ENCODE data around the gene ADORA3.

Gene ADORA3

GRCh38 chr1:111474106-111474505, 29.3 kb downstream of the ADORA3 start:
- no peak for DNase-seq

- no peak for DNase-seq
These were observed 31.9 kb downstream of the ADORA3 start for GRCh38 chr1:111471538-111471937.

GRCh38 chr1:111471012-111471411, 32.4 kb downstream of the ADORA3 start:
- no peak for DNase-seq

- no peak for DNase-seq
These were observed 32.8 kb downstream of the ADORA3 start for GRCh38 chr1:111470596-111470995.

GRCh38 chr1:111469539-111469938, 33.9 kb downstream of the ADORA3 start:
- DNase-seq: no peak

GRCh38 chr1:111468717-111469100, 34.7 kb downstream of the ADORA3 start:
- DNase-seq: no peak

- no peak for DNase-seq
These were observed 35.3 kb downstream of the ADORA3 start for GRCh38 chr1:111467865-111468716.

GRCh38 chr1:111466480-111466879, 37.0 kb downstream of the ADORA3 start:
- no peak for DNase-seq

- no peak for DNase-seq
These were observed 37.7 kb downstream of the ADORA3 start for GRCh38 chr1:111465754-111466153.

- DNase-seq: no peak
These were observed 40.3 kb downstream of the ADORA3 start for GRCh38 chr1:111463029-111463683.

GRCh38 chr1:111462370-111463028, 40.9 kb downstream of the ADORA3 start:
- no peak for DNase-seq

- no peak for DNase-seq
These were observed 41.7 kb downstream of the ADORA3 start for GRCh38 chr1:111461765-111462164.

- no peak for DNase-seq
These were observed 47.8 kb downstream of the ADORA3 start for GRCh38 chr1:111455642-111456031.

- no peak for DNase-seq
These were observed 48.4 kb downstream of the ADORA3 start for GRCh38 chr1:111454859-111455641.

- no peak for DNase-seq
These were observed 49.7 kb downstream of the ADORA3 start for GRCh38 chr1:111453706-111454105.

GRCh38 chr1:111452581-111452980, 50.9 kb downstream of the ADORA3 start:
- no peak for DNase-seq

- no peak for DNase-seq
These were observed 53.2 kb downstream of the ADORA3 start for GRCh38 chr1:111450185-111450584.

- no peak for DNase-seq
These were observed 53.8 kb downstream of the ADORA3 start for GRCh38 chr1:111449703-111450017.

Data from activated CD8-positive, alpha-beta memory T cell treated with anti-CD3 and anti-CD28 coated beads, Interleukin-2, amount 50 U/mL, for 48 hours (primary cell).